GM23338 (cell line): ENCODE data around the gene ACSS3. TPM values are rescaled to one million over a fixed set of nuclear protein-coding genes. Genes with fewer than 3 reads are reported as not detected.

Experiments used
- ATAC-seq: fragments of 200-7000 bp; cut with Tn5 transposase; 3 replicates; pipeline ENCODE4 v1.9.1; 2020
- DNase-seq: peaks from one replicate; pipeline ENCODE4 v3.0.0-alpha.2; 2015; ENCODE audit warnings: low spot score
- H2AFZ ChIP-seq: fragments of 200-600 bp; sonication (generic); 2 replicates; pipeline ENCODE4 v1.8.0; 2016; ENCODE audit warnings: antibody characterized with exemption, mild to moderate bottlenecking, moderate library complexity
- H3F3A ChIP-seq: fragments of 200-600 bp; sonication (generic); replicated peaks from 2 replicates; pipeline ENCODE4 v1.8.0; 2017; ENCODE audit warnings: antibody characterized with exemption, mixed run types, low read depth
- H3K27ac ChIP-seq: fragments of 200-600 bp; sonication (generic); 2 replicates; pipeline ENCODE4 v1.6.1; 2016; ENCODE audit warnings: low read depth
- H3K27me3 ChIP-seq: fragments of 200-600 bp; sonication (generic); 2 replicates; pipeline ENCODE4 v1.8.0; 2016; ENCODE audit warnings: mild to moderate bottlenecking, mixed run types, moderate library complexity; ENCODE audit not compliant: insufficient read depth
- H3K36me3 ChIP-seq: fragments of 200-600 bp; sonication (generic); 2 replicates; pipeline ENCODE4 v1.8.0; 2016; ENCODE audit warnings: mild to moderate bottlenecking; ENCODE audit not compliant: insufficient read depth
- H3K4me1 ChIP-seq: fragments of 200-600 bp; sonication (generic); 2 replicates; pipeline ENCODE4 v1.8.0; 2016; ENCODE audit warnings: mild to moderate bottlenecking, moderate library complexity; ENCODE audit not compliant: insufficient read depth
- H3K4me2 ChIP-seq: fragments of 200-600 bp; sonication (generic); 2 replicates; pipeline ENCODE4 v1.7.1; 2017; ENCODE audit warnings: mixed run types
- H3K4me3 ChIP-seq: fragments of 200-600 bp; sonication (generic); 2 replicates; pipeline ENCODE4 v1.6.1; 2016; ENCODE audit warnings: mixed run types
- H3K79me2 ChIP-seq: fragments of 200-600 bp; sonication (generic); replicated peaks from 2 replicates; pipeline ENCODE4 v1.8.0; 2017; ENCODE audit warnings: mild to moderate bottlenecking; ENCODE audit not compliant: insufficient read depth
- H3K9me2 ChIP-seq: fragments of 200-600 bp; sonication (generic); 2 replicates; pipeline ENCODE4 v1.8.0; 2017; ENCODE audit not compliant: insufficient read depth
- H4K20me1 ChIP-seq: fragments of 200-600 bp; sonication (generic); replicated peaks from 2 replicates; pipeline ENCODE4 v1.8.0; 2017; ENCODE audit warnings: mild to moderate bottlenecking; ENCODE audit not compliant: insufficient read depth
- H3K27ac Mint-ChIP-seq: 2 replicates; pipeline ENCODE4 v1.8.0; 2020; ENCODE audit warnings: inconsistent platforms, mild to moderate bottlenecking, moderate library complexity, mixed read lengths
- H3K27me3 Mint-ChIP-seq: 3 replicates; pipeline ENCODE4 v1.8.0; 2022; ENCODE audit warnings: low read depth, mild to moderate bottlenecking, moderate library complexity, mixed read lengths, inconsistent platforms; ENCODE audit not compliant: insufficient read depth, poor library complexity
- H3K36me3 Mint-ChIP-seq: 3 replicates; pipeline ENCODE4 v1.8.0; 2021; ENCODE audit warnings: low read depth, mild to moderate bottlenecking, inconsistent platforms, moderate library complexity, mixed read lengths
- H3K4me1 Mint-ChIP-seq: 3 replicates; pipeline ENCODE4 v1.8.0; 2020; ENCODE audit warnings: mild to moderate bottlenecking, inconsistent platforms, mixed read lengths
- H3K4me3 Mint-ChIP-seq: 3 replicates; pipeline ENCODE4 v1.8.0; 2021; ENCODE audit warnings: moderate library complexity, mild to moderate bottlenecking, inconsistent platforms, mixed read lengths
- H3K9me3 Mint-ChIP-seq: 3 replicates; pipeline ENCODE4 v1.8.0; 2020; ENCODE audit warnings: moderate library complexity, mild to moderate bottlenecking, inconsistent platforms, mixed read lengths
- CTCF ChIP-seq, 2 experiments: fragments of 200-600 bp in 1 of 2; sonication (generic) in 1 of 2; conservative IDR thresholded peaks; 2 replicates each; pipeline versions ENCODE4 v1.5.1 to v1.6.1; 2016 to 2017; ENCODE audit warnings: antibody characterized with exemption in 2 of 2, low read depth in 2 of 2, mild to moderate bottlenecking in 2 of 2, moderate library complexity in 1 of 2
- ETS1 ChIP-seq: IDR thresholded peaks from 2 replicates; pipeline ENCODE4 v1.6.1; 2016; ENCODE audit warnings: antibody characterized with exemption
- EZH2phosphoT487 ChIP-seq: fragments of 200-600 bp; sonication (generic); IDR thresholded peaks from one replicate; pipeline ENCODE4 v1.8.1; 2018; ENCODE audit warnings: antibody characterized with exemption; ENCODE audit not compliant: unreplicated experiment
- JUNB ChIP-seq: IDR thresholded peaks from one replicate; pipeline ENCODE4 v1.6.1; 2016; ENCODE audit warnings: antibody characterized with exemption; ENCODE audit not compliant: unreplicated experiment
- POLR2AphosphoS5 ChIP-seq: IDR thresholded peaks from 2 replicates; pipeline ENCODE4 v1.6.1; 2016; ENCODE audit warnings: antibody characterized with exemption, low read depth
- REST ChIP-seq: IDR thresholded peaks from one replicate; pipeline ENCODE4 v1.6.1; 2018; ENCODE audit warnings: antibody characterized with exemption; ENCODE audit not compliant: unreplicated experiment
- STAT1 ChIP-seq: IDR thresholded peaks from one replicate; pipeline ENCODE4 v1.6.1; 2016; ENCODE audit warnings: antibody characterized with exemption; ENCODE audit not compliant: unreplicated experiment
- ZNF114 ChIP-seq: fragments of 250-450 bp; sonication (Bioruptor Pico); IDR thresholded peaks from 2 replicates; pipeline ENCODE4 v1.5.0; 2020; ENCODE audit warnings: mild to moderate bottlenecking, moderate library complexity
- ZNF462 ChIP-seq: fragments of 250-450 bp; sonication (Bioruptor Pico); IDR thresholded peaks from 2 replicates; pipeline ENCODE4 v1.5.0; 2020; ENCODE audit warnings: mild to moderate bottlenecking, moderate library complexity
- polyA plus RNA-seq: library from polyadenylated mRNA; unstranded; fragments of >200 nt; fragmentation: Nextera tagmentation; extraction: Ambion mirVana; gene quantifications from 2 replicates; pipeline ENCODE4 v1.2.1, GENCODE V29; 2016
- total RNA-seq: library from RNA; depleted of rRNA; stranded (reverse); fragments of >200 nt; shearing (Covaris generic); gene quantifications from 2 replicates; pipeline ENCODE4 v1.2.3, GENCODE V29; 2014

The ACSS3 gene
- total and polyA plus RNA-seq, 2 experiments from 2014 or later = 7.4 to 28.9 TPM

GRCh38 chr12:81212996-81213696 is 135.3 kb downstream of the ACSS3 start:
- TF ChIP-seq JUNB (no peak), REST (no peak), ETS1 (no peak), ZNF114 (CRISPR knock-in tag) (no peak), CTCF (conservative IDR thresholded peaks at IDR 0.05; ENCODE audit: low read depth in 2 of 2) (no peak), STAT1 (no peak), EZH2phosphoT487 (no peak), POLR2AphosphoS5 (no peak), ZNF462 (CRISPR knock-in tag) (no peak)
- Mint-ChIP-seq H3K4me1 (peaks cover 41% of the 10 kb centered on the region), H3K9me3 (no peaks in the 10 kb centered on the region), H3K36me3 (no peaks in the 10 kb centered on the region; the same call in 2 of the 3 replicates), H3K27ac (no peak overlapping the region), H3K4me3 (no peak overlapping the region), H3K27me3 (peaks cover 2% of the 10 kb centered on the region)
- Histone ChIP-seq H3K9me2 (no peaks in the 10 kb centered on the region), H4K20me1 (no peaks in the 10 kb centered on the region), H2AFZ (no peak overlapping the region), H3K27me3 (no peaks in the 10 kb centered on the region), H3K4me2 (no peak overlapping the region), H3K4me3 (no peak overlapping the region), H3K79me2 (no peaks in the 10 kb centered on the region), H3F3A (no peaks in the 10 kb centered on the region), H3K36me3 (no peaks in the 10 kb centered on the region), H3K27ac (no peak overlapping the region), H3K4me1 (peaks cover 37% of the 10 kb centered on the region)
- DNase-seq (no peak), ATAC-seq (no peak)
